Medulla oblongata (tissue), 1 donor: ENCODE data around the gene KRT75.
"Not testable (repeated sequence)": the region's sequence is repeated elsewhere in the genome, so short reads cannot be mapped to it uniquely, and the experiment has no call there.

Experiments used
- DNase-seq: peaks from one replicate; pipeline ENCODE4 v3.0.0-alpha.2; 2015; ENCODE audit errors: extremely low spot score

KRT75 gene

DNA sequence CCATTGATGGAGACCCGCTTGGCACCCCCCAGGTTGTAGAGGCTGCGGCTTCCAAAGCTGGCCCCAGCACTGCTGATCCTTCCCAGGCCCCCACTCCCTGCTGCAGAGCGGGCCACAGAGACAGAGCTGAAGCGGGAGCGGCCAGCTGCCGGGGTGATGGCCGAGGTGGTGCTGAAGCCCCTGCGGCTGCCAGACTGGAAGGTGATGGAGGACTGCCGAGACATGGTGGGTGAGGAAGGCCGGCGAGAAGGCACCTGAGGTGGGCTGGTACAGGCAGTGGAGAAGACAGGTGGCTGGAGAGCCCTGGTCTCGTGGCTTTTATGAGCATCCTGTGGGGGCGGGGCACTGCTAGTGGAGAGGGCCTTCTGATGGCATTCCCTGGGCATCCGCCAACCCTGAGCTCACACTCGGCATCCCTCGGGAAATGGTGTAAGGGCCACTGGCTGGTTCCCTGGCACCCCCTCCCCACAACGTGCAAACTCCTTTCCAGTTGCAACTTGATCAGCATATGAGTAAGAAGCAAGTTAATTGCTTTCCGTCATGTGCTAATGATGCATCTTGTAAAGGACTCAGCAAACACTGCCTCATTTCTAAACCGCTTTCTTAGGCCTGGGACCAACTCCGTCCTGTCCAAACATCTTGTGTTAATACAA, at the start of gene KRT75:
Gene KRT75 (minus strand): TSS at position 291 of the 653 bp plus-strand sequence. CDS start 67 bp downstream, at position 224.
- DNase-seq: no peak

DNA sequence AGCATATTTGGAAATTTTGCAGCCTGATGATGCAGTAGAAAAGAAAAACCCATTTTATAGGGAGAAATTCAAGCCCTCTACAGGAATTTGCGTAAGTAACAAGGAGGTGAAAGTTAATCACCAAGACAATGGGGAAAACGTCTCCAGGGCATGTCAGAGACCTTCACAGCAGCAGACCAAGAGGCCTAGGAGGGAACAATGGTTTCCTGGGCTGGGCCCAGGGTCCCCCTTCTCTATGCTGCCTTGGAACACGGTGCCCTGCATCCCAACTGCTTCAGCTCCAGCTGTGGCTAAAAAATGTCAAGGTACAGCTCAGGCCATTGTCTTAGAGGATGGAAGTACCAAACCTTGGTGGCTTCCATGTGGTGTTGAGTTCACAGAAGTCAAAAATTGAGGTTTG, 45.9 kb upstream of the KRT75 start:
- no peak for DNase-seq

DNA sequence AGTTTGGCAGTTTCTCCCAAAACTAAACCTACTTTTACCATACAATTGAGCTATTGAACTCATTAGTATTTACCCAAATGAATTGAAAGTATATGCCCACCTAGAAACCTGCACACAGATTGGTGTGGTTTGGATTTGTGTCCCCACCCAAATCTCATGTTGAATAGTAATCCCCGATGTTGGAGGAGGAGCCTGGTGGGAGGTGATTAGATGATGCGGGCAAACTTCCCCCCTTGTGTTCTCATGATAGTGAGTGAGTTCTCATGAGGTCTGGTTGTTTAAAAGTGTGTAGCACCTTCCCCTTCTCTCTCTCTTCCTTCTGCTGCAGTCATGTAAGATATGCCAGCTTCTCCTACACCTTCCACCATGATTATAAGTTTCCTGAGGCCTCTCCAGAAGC, 43.5 kb upstream of the KRT75 start:
- no peak for DNase-seq

DNA sequence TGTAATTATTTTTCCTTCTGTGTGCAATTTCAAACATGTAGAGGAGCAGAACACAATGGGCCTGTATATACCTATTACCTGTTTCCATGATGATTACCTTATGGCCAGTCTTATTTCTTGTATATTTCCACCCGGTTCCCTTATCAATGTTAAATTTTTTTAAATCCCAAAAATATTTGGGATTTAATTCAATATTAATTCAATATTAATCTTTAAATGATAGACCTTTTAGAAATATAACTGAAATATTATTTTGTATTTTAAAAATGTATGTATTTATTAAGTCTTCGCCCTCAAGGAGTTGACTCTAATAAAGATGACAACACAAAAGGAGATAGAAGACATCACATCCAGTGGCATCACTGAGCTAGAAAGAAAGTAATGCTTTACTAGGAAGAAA, 40.0 kb upstream of the KRT75 start:
- no peak for DNase-seq

DNA sequence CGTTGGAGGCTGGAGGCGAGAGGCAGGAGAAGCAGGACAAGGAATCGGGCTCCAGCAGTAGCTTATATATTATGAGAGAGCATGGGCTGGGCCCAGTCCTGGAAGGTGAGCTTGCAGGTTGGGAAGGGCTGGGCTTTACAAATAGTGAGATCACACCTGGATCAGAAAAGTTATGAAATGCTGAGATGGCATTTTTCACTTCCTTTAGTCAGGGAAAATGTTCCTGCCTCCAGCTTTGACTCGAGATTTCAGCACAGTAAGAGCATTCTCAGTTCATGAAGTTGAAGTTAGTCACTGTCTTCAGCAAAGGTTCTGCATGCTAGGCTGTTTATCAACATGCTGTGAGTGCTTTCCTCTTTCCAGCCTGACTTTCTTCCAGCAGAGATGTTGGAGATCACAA, 39.6 kb upstream of the KRT75 start, which contains the start of gene KRT6C:
Gene KRT6C (minus strand): TSS at position 38 of the 400 bp plus-strand sequence. CDS start 68 bp downstream, outside the sequence.
- no peak for DNase-seq

DNA sequence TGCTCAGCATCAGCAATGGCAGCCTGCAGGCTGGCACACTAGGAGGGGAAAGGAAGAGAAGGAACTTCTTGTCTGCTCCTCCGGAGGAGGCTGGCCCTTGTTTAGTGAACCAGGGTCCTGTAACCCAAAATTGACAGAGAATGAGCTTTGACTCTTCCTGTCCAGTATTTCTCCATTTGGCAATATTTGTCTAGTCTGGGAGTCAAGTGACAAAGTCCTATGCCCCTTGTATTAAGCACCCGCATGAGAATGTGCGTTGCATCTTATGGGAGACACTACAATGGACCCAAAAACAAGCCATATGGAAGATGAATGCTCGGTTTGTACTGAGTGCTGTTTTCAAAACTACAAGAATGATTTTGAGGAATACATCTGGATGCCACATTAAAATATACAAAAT, 35.7 kb upstream of the KRT75 start:
- no peak for DNase-seq

- no peak for DNase-seq
Observed at GRCh38 chr12:52464897-52465296, 30.7 kb upstream of the KRT75 start.

DNA sequence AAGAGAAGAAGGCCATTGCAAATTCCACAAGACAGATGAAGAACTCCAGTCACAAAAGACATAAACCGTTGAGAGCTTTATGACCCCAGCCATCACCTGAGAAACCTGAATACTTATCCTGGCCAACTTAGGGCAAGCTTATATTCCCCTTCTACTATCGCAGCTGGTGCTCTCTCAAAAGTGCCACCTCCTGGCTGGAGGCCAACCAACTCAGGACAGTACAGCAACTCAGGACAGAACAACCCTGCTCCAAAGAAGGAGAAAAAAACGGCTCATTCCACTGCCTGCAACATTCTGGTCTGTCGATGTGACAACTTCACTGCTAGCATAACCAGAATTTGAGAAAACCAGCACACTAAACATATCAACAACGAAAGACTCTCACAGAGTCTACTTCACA, 27.5 kb upstream of the KRT75 start:
- no peak for DNase-seq

DNA sequence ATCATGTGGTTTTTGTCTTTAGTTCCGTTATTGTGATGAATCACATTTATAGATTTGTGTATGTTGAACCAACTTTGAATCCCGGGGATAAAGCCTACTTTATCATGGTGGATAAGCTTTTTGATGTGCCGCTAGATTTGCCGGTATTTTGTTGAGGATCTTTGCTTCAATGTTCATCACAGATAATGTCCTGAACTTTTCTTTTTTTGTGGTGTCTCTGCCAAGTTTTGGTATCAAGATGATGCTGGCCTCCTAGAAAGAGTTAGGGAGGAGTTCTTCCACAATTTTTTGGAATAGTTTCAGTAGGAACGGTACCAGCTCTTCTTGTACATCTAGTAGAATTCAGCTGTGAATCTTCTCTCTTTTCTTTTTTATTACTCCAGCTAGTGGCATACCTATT, 24.7 kb upstream of the KRT75 start:
- DNase-seq: no peak

DNA sequence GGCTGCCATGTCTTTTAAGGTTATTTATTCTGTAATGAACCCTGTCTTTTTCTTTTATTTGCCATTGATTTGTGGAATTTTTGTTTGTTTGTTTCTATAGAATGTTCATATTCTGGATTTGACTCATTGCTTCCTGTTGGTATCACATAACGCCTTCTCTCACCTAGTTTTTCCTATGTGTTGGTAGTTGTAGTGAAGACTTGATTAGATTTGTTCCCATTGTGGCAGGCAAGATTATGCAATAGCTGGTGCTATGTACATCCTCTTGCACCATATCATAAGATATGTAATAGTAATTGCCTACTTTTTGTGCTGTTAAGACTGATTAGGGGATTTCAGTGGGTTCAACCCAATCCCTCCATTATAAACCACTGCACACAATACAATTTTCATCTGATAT, 21.6 kb upstream of the KRT75 start:
- no peak for DNase-seq

DNA sequence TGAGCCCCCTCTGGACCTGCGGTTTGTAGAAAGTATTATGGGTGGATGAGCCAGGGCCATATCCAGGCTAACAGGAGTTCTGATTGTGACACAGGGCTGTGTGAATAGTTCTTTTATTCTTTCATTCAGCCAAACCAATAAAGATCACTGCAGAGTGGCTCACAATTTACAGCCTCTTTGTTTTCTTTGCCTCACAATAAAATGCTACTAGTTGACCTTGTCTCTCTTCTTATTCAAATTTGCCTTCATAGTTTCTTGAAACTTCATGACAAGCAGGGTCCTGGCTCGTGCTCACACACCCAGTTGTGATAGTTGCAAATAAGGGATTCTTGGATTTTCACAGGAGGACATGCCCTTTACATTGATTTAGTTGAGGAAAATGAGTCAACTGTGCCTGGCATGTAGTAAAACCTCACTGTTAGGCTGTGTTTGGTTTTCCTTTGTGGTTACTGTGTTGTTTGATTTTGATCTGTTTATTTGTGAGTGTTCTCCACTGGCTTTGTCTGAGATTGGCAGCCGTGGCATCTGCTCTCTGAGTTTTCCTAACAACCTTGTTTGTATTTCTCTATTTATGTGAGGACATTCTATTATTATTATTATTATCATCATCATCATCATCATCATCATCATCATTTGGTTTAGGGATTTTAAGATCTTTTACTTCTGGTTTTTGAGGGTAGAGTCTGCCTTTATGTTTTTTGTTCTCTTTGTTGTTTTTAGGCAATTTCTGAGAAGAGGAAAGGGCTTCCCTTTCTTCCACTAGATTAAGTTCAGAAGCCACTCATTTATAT, 20.4 kb upstream of the KRT75 start:
- peak; percentile 66 for DNase-seq

- DNase-seq: peak; percentile 12
Observed at GRCh38 chr12:52452101-52452500, 17.9 kb upstream of the KRT75 start, which contains the start of gene KRT6B. TSS of gene KRT6B (minus strand) at chr12:52452146. CDS start at chr12:52452078, 68 bp downstream.

DNA sequence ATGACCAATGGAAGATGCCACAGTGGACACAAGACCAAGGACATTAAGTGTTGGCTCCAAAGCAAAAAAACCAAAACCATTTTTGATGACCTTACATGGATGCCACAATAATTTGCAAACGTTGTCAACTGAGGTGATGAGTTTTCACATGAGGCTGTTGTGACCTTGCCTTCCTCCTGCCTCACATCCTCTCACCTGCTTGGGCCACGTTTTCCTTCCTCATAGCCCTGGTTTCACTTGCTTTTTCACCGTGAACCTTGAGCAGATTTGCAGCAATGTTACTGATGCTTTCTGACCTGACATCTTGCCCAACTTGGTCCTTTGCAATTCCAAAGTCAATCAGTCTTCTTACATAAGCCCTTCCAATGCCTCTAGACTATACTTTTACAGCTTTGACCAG, 14.1 kb upstream of the KRT75 start:
- DNase-seq: no peak

DNA sequence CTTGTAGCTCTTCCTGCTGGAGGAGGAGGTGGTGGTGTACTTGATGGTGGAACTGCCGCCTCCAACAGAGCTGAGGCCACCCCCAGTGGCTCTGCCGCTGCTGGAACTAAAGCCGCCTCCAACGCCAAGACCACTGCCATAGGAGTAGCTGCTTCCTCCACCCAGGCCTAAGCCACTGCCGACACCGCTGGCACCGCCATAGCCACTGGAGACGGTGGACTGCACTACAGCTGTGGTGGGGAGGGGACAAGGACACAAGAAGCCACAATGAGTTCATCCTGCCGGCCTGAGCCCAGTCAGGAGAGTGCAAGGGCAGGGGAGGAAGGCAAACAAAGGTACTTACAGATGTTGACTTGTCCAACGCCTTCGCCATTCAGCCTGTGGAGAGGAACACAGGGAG, 13.0 kb upstream of the KRT75 start:
- not testable (repeated sequence) for DNase-seq

GRCh38 chr12:52446367-52447045, 12.3 kb upstream of the KRT75 start:
- no peak for DNase-seq

DNA sequence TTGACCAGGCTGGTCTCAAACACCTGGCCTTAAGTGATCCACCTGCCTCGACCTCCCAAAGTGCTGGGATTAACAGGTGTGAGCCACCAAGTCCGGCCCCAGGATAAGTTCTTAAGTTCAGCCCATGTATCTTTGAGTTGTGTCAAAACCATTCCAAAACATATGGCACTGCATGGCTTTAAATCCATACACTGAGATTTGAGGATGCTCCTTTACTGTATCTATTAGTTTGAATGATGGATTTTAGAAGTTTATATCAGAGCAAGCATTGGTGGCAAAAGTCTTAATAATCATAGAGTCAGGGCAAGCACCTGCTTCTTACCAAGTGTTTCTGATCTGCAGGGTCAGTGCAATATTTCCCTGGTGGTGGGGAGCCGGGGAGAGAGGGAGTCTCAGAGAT, 11.7 kb upstream of the KRT75 start:
- DNase-seq: no peak

DNA sequence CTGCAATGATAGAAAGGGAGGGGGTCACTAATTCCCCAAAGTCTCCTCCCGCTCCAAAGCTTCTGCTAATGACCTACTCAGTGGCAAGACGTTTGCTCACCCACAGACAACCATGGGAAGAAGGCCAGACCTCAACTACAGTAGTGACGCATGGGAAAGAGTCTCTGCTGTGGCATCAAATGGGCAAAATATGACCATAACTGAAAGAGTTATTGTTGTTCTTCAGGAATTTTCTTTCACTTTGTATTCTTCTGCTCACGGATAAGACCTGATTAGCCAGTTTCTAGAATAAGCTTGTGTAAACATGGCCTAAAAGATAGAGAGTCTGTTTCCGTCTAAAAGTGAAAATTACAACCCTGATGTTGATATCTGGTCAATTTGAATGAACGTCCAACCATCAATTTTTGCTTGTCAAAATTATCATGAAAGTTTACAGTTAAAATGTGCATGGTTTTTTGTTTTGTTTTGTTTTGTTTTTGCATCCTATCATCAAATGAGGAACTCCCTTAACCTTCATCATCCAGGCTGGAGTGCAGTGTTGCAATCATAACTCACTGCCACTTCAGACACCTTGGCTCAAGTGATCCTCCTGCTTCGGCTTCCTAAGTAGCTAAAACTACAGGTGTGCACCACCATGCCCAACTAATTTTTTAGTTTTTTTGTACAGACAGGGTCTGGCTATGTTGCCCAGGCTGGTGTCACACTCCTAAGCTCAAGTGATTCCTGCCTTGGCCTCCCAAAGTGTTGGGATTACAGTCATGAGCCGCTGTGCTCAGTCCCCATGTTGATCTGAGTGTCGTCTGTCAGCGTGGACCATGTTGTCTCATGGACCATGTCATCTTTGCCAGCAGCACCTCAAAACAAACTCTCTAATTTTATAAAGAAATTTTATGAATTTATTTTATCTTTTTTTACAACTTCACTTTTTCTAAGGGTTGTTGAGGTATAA, 10.8 kb upstream of the KRT75 start:
- DNase-seq: no peak

DNA sequence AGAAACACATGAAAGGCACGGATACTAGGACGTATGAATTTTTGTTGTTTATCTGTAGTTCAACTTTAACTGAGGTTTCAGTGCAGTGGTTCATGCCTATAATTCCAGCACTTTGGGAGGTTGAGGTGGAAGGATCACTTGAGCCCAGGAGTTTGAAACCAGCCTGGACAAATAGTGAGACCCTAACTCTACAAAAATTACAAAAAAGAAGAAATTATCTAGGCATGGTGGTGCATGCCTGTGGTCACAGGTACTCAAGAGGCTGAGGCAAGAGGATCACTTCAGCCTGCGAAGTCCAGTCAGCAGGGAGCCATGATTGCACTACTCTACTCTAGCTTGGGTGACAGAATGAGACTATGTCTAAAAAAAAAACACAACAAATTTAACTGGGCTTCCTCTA, 9.8 kb upstream of the KRT75 start:
- no peak for DNase-seq

- DNase-seq: no peak
Observed at GRCh38 chr12:52442600-52443061, 8.5 kb upstream of the KRT75 start.

DNA sequence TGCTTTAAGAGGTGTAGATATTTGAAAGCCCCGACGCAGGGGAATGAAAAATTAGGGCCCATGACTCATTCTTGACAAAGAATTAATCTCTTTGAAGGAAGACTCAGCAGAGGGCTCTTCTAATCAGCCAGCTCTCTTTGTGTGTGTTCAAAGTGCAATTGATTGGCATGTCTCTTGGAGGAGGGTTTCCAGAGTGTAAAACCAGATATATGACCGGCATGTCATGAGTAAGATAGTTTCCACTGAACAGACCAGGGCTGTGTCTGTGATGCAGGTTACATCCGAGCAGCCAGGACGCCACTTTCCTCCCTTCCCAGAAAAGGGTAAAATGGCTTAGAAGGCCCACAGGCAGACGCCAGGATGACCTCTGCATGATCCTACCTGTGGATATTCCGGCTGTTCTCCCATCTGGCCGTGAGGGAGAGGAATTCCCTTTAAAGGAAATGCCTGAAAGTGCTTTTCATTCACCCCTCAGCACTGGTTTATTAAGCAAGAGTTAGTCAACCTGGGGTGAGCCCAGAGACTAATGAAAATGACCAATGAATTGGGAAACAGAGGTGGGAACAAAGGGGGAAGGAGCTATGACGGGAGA, 7.2 kb upstream of the KRT75 start:
- no peak for DNase-seq

DNA sequence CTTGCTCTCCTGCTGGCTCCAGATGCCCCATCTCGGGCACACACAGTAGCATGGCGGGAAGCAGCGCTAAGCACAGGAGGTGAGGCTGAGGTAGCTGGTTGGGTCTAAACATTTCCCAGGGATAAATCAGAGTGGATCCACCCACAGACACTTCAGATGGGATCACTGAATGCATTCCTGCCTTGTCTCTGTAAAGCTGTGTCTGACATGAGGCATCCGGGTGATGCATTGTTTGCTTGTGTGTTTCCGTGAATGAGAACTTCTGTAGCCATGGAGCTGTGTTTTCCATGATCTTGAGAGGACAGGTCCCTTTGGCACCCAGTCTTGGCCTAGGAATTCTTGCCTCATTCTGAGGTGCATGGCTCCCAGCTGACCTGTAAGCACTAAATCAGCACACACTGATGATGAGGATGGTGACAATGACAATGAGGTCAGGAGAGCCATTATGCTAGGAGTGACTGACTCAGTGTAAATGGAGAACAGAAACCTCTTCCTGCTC, 6.7 kb upstream of the KRT75 start:
- no peak for DNase-seq
